Epidermal melanocyte (primary cell): ENCODE measurements around the gene SETDB2.

Source experiments
- DNase-seq: peaks from one replicate; pipeline ENCODE4 v3.0.0; 2011; ENCODE audit warnings: low spot score; ENCODE audit not compliant: insufficient read length

The SETDB2 gene

GRCh38 chr13:49530457-49530856, 86.4 kb downstream of the SETDB2 start:
- DNase-seq = no peak

- no peak for DNase-seq
Observed at GRCh38 chr13:49532593-49532992, 88.5 kb downstream of the SETDB2 start.

- no peak for DNase-seq
Observed at GRCh38 chr13:49533011-49533410, 88.9 kb downstream of the SETDB2 start.

GRCh38 chr13:49533591-49534269, 89.7 kb downstream of the SETDB2 start:
- no peak for DNase-seq

- DNase-seq = no peak
Observed at GRCh38 chr13:49536144-49536873, 92.2 kb downstream of the SETDB2 start.

GRCh38 chr13:49538404-49538803, 94.3 kb downstream of the SETDB2 start:
- DNase-seq = no peak

GRCh38 chr13:49539313-49539712, 95.2 kb downstream of the SETDB2 start:
- DNase-seq = no peak

GRCh38 chr13:49539746-49540145, 95.7 kb downstream of the SETDB2 start:
- no peak for DNase-seq

- DNase-seq = no peak
Observed at GRCh38 chr13:49540552-49540951, 96.5 kb downstream of the SETDB2 start.

- no peak for DNase-seq
Observed at GRCh38 chr13:49543656-49544055, 99.6 kb downstream of the SETDB2 start.
